KMS-11 (cell line): ENCODE measurements around the gene CDK15.

ENCODE experiments used
- H2AFZ ChIP-seq: fragments of 200-600 bp; sonication (generic); 2 replicates; pipeline ENCODE4 v1.6.1; 2016; ENCODE audit warnings: antibody characterized with exemption, mixed run types, low read depth
- H3K27ac ChIP-seq: fragments of 200-600 bp; sonication (generic); 2 replicates; pipeline ENCODE4 v1.6.1; 2016; ENCODE audit warnings: mild to moderate bottlenecking, mixed run types
- H3K27me3 ChIP-seq: fragments of 200-600 bp; sonication (generic); 2 replicates; pipeline ENCODE4 v1.6.1; 2017; ENCODE audit warnings: mild to moderate bottlenecking, low read depth, mixed run types, moderate library complexity; ENCODE audit not compliant: insufficient read depth
- H3K36me3 ChIP-seq: fragments of 200-600 bp; sonication (generic); 2 replicates; pipeline ENCODE4 v1.6.1; 2017; ENCODE audit warnings: mild to moderate bottlenecking, mixed run types; ENCODE audit not compliant: insufficient read depth
- H3K4me1 ChIP-seq: fragments of 200-600 bp; sonication (generic); 2 replicates; pipeline ENCODE4 v1.6.1; 2016; ENCODE audit warnings: mild to moderate bottlenecking, low read depth, mixed run types; ENCODE audit not compliant: poor library complexity, severe bottlenecking
- H3K4me2 ChIP-seq: fragments of 200-600 bp; sonication (generic); 2 replicates; pipeline ENCODE4 v1.7.0; 2016; ENCODE audit warnings: mild to moderate bottlenecking, mixed run types
- H3K4me3 ChIP-seq: fragments of 200-600 bp; sonication (generic); IDR thresholded peaks from 2 replicates; pipeline ENCODE4 v1.6.1; 2017; ENCODE audit warnings: low read depth, low read length, mixed read lengths; ENCODE audit not compliant: insufficient read depth
- H3K79me2 ChIP-seq: fragments of 200-600 bp; sonication (generic); 2 replicates; pipeline ENCODE4 v1.6.1; 2016; ENCODE audit warnings: low read depth, mixed run types; ENCODE audit not compliant: insufficient read depth
- H3K9ac ChIP-seq: fragments of 200-600 bp; sonication (generic); 2 replicates; pipeline ENCODE4 v1.6.1; 2016; ENCODE audit warnings: mild to moderate bottlenecking, mixed run types
- H4K20me1 ChIP-seq: fragments of 200-600 bp; sonication (generic); 2 replicates; pipeline ENCODE4 v1.6.1; 2016; ENCODE audit warnings: mild to moderate bottlenecking, mixed run types; ENCODE audit not compliant: insufficient read depth
- CTCF ChIP-seq: fragments of 200-600 bp; sonication (generic); conservative IDR thresholded peaks from 2 replicates; pipeline ENCODE4 v1.6.1; 2017; ENCODE audit warnings: low read depth, mild to moderate bottlenecking, antibody characterized with exemption, low read length, moderate library complexity, mixed read lengths

Gene CDK15

GRCh38 chr2:201892516-201892915 is 86.2 kb downstream of the CDK15 start:
- Histone ChIP-seq H3K79me2 (no peaks in the 10 kb centered on the region), H3K4me1 (peaks cover 8% of the 10 kb centered on the region), H3K27ac (no peak overlapping the region), H4K20me1 (no peaks in the 10 kb centered on the region), H3K9ac (no peak overlapping the region), H3K4me3 (no peak overlapping the region), H3K36me3 (no peaks in the 10 kb centered on the region), H3K27me3 (no peaks in the 10 kb centered on the region), H3K4me2 (no peak overlapping the region), H2AFZ (no peak overlapping the region)
- TF ChIP-seq CTCF, result no peak

GRCh38 chr2:201900362-201900761 is 94.0 kb downstream of the CDK15 start:
- no peak for TF ChIP-seq CTCF
- Histone ChIP-seq H3K9ac (no peak overlapping the region), H3K4me1 (peaks cover 10% of the 10 kb centered on the region), H2AFZ (no peak overlapping the region), H4K20me1 (no peaks in the 10 kb centered on the region), H3K36me3 (no peaks in the 10 kb centered on the region), H3K27me3 (no peaks in the 10 kb centered on the region), H3K27ac (no peak overlapping the region), H3K4me2 (no peak overlapping the region), H3K79me2 (no peaks in the 10 kb centered on the region), H3K4me3 (no peak overlapping the region)

- no peak for TF ChIP-seq CTCF
- Histone ChIP-seq H3K4me3 (no peak overlapping the region), H3K36me3 (no peaks in the 10 kb centered on the region), H3K27ac (no peak overlapping the region), H3K27me3 (no peaks in the 10 kb centered on the region), H3K4me2 (no peak overlapping the region), H3K9ac (no peak overlapping the region), H3K79me2 (no peaks in the 10 kb centered on the region), H2AFZ (no peak overlapping the region), H4K20me1 (no peaks in the 10 kb centered on the region), H3K4me1 (peaks cover 10% of the 10 kb centered on the region)
Measured at GRCh38 chr2:201901786-201902185, 95.4 kb downstream of the CDK15 start.

- no peaks in the 10 kb centered on the region for H3K36me3 ChIP-seq
- no peak for TF ChIP-seq CTCF
- H3K79me2 ChIP-seq, result no peaks in the 10 kb centered on the region
- H3K27me3 ChIP-seq, result no peaks in the 10 kb centered on the region
- H3K27ac ChIP-seq, result no peak overlapping the region
- H3K4me1 ChIP-seq, result peaks cover 12% of the 10 kb centered on the region
- H2AFZ ChIP-seq, result no peak overlapping the region
- no peak overlapping the region for H3K9ac ChIP-seq
- H3K4me2 ChIP-seq, result no peak overlapping the region
- H3K4me3 ChIP-seq, result no peak overlapping the region
- no peaks in the 10 kb centered on the region for H4K20me1 ChIP-seq
Measured at GRCh38 chr2:201904538-201905420, 98.4 kb downstream of the CDK15 start.
